IMR-90 (cell line): ENCODE data around the gene FOXO1. TPM values are rescaled to one million over a fixed set of nuclear protein-coding genes. Genes with fewer than 3 reads are reported as not detected.

Experiments used
- ATAC-seq: fragments of 200-7000 bp; cut with Tn5 transposase; 2 replicates; pipeline ENCODE4 v1.9.1; 2020; ENCODE audit warnings: low read depth, mild to moderate bottlenecking, moderate library complexity
- BruUV-seq: library from RNA; stranded (reverse); fragments of 400-500 nt; replicated peaks from 2 replicates; lab custom pipeline; 2021; lab: Mats Ljungman, UMichigan
- CTCF ChIA-PET: fragments of 300-600 bp; formaldehyde crosslinking; extraction: SDS; loops from one replicate; lab custom pipeline; 2021; ENCODE audit warnings: antibody characterized with exemption; lab: Yijun Ruan, JAX
- POLR2A ChIA-PET: fragments of 300-600 bp; sonication (Branson Sonifier 250); formaldehyde crosslinking; loops from one replicate; lab custom pipeline; 2022; ENCODE audit warnings: antibody characterized with exemption; ENCODE audit not compliant: unreplicated experiment; lab: Charles Lee
- DNase-seq: peaks from one replicate; pipeline ENCODE4 v3.0.0; 2013
- H2AFZ ChIP-seq: replicated peaks from 2 replicates; pipeline ENCODE3; 2013; ENCODE audit warnings: low read length, mild to moderate bottlenecking; ENCODE audit not compliant: poor library complexity
- H2AK5ac ChIP-seq: 2 replicates; pipeline ENCODE4 v1.6.1; 2013; ENCODE audit warnings: low read depth, low read length, inconsistent platforms
- H2AK9ac ChIP-seq: replicated peaks from 2 replicates; pipeline ENCODE3; 2013; ENCODE audit warnings: mild to moderate bottlenecking, low read depth, low read length, moderate library complexity; ENCODE audit not compliant: poor library complexity
- H2BK120ac ChIP-seq: 2 replicates; pipeline ENCODE4 v1.6.1; 2013; ENCODE audit warnings: low read depth, low read length, inconsistent platforms
- H2BK15ac ChIP-seq: 3 replicates; pipeline ENCODE4 v1.6.1; 2013; ENCODE audit warnings: low read depth, low read length, inconsistent platforms
- H2BK20ac ChIP-seq: 2 replicates; pipeline ENCODE4 v1.6.1; 2013; ENCODE audit warnings: low read depth, mild to moderate bottlenecking, inconsistent platforms, low read length, moderate library complexity
- H2BK5ac ChIP-seq: 2 replicates; pipeline ENCODE4 v1.6.1; 2013; ENCODE audit warnings: mild to moderate bottlenecking, low read depth, low read length, inconsistent platforms; ENCODE audit not compliant: poor library complexity, severe bottlenecking
- H3K14ac ChIP-seq: replicated peaks from 2 replicates; pipeline ENCODE4 v1.6.1; 2013; ENCODE audit warnings: low read depth, low read length, inconsistent platforms
- H3K18ac ChIP-seq: 2 replicates; pipeline ENCODE4 v1.6.1; 2013; ENCODE audit warnings: low read depth, low read length, control low read depth
- H3K23ac ChIP-seq: 2 replicates; pipeline ENCODE4 v1.6.1; 2013; ENCODE audit warnings: low read depth, low read length, inconsistent platforms
- H3K27ac ChIP-seq: 2 replicates; pipeline ENCODE4 v1.5.1; 2013; ENCODE audit warnings: mild to moderate bottlenecking, control low read depth, low read length; ENCODE audit not compliant: insufficient read depth
- H3K27me3 ChIP-seq: 2 replicates; pipeline ENCODE4 v1.6.1; 2013; ENCODE audit warnings: low read length; ENCODE audit not compliant: control insufficient read depth, insufficient read depth
- H3K36me3 ChIP-seq: 2 replicates; pipeline ENCODE4 v1.6.1; 2013; ENCODE audit warnings: low read length, mixed read lengths; ENCODE audit not compliant: control insufficient read depth, insufficient read depth
- H3K4ac ChIP-seq: 2 replicates; pipeline ENCODE4 v1.6.1; 2013; ENCODE audit warnings: low read depth, low read length, inconsistent platforms
- H3K4me1 ChIP-seq: 2 replicates; pipeline ENCODE4 v1.6.1; 2013; ENCODE audit warnings: low read length, mixed read lengths; ENCODE audit not compliant: control insufficient read depth, insufficient read depth
- H3K4me2 ChIP-seq: 2 replicates; pipeline ENCODE4 v1.6.1; 2013; ENCODE audit warnings: low read depth, mild to moderate bottlenecking, control low read depth, low read length, moderate library complexity
- H3K4me3 ChIP-seq: 2 replicates; pipeline ENCODE4 v1.5.1; 2013; ENCODE audit warnings: low read depth, mild to moderate bottlenecking, control low read depth, low read length, moderate library complexity; ENCODE audit not compliant: insufficient read depth
- H3K56ac ChIP-seq: 2 replicates; pipeline ENCODE4 v1.6.1; 2013; ENCODE audit warnings: low read length, inconsistent platforms; ENCODE audit not compliant: insufficient read depth; ENCODE audit errors: extremely low read depth
- H3K79me1 ChIP-seq, 2 experiments: 2 replicates each; pipeline ENCODE4 v1.6.1; 2013; ENCODE audit warnings: low read length in 2 of 2, inconsistent platforms in 1 of 2, low read depth in 1 of 2
- H3K9ac ChIP-seq: 2 replicates; pipeline ENCODE4 v1.6.1; 2013; ENCODE audit warnings: low read depth, low read length, control low read depth
- H3K9me1 ChIP-seq: 2 replicates; pipeline ENCODE4 v1.6.1; 2013; ENCODE audit warnings: low read length, inconsistent platforms; ENCODE audit not compliant: insufficient read depth
- H3K9me3 ChIP-seq: 2 replicates; pipeline ENCODE4 v1.6.1; 2013; ENCODE audit warnings: low read length; ENCODE audit not compliant: control insufficient read depth, insufficient read depth
- H4K20me1 ChIP-seq: 2 replicates; pipeline ENCODE4 v1.6.1; 2013; ENCODE audit warnings: low read length, inconsistent platforms; ENCODE audit not compliant: insufficient read depth
- H4K5ac ChIP-seq: 2 replicates; pipeline ENCODE4 v1.6.1; 2013; ENCODE audit warnings: mild to moderate bottlenecking, low read depth, low read length, control low read depth
- H4K8ac ChIP-seq, 2 experiments: 2 replicates each; pipeline ENCODE4 v1.6.1; 2013; ENCODE audit warnings: low read depth in 2 of 2, low read length in 2 of 2, control low read depth in 1 of 2, inconsistent platforms in 1 of 2
- H4K91ac ChIP-seq: 2 replicates; pipeline ENCODE4 v1.6.1; 2013; ENCODE audit warnings: low read depth, low read length, inconsistent platforms; ENCODE audit not compliant: insufficient read depth
- BHLHE40 ChIP-seq: fragments of 150-350 bp; IDR thresholded peaks from 2 replicates; pipeline ENCODE4 v1.6.1; 2016; ENCODE audit warnings: mild to moderate bottlenecking, low read depth, low read length
- CHD1 ChIP-seq: IDR thresholded peaks from 2 replicates; pipeline ENCODE4 v1.6.1; 2012; ENCODE audit warnings: low read depth, low read length, improper control_type of control experiment
- CTCF ChIP-seq: conservative IDR thresholded peaks from 2 replicates; pipeline ENCODE4 v1.5.1; 2012; ENCODE audit warnings: mild to moderate bottlenecking, low read depth, low read length, improper control_type of control experiment
- ELK1 ChIP-seq: fragments of 150-350 bp; IDR thresholded peaks from 2 replicates; pipeline ENCODE4 v1.6.1; 2016; ENCODE audit warnings: low read depth, mild to moderate bottlenecking, low read length, moderate library complexity, borderline replicate concordance
- FOS ChIP-seq: fragments of 150-350 bp; IDR thresholded peaks from 2 replicates; pipeline ENCODE4 v1.6.1; 2016; ENCODE audit warnings: low read depth, low read length
- MAFK ChIP-seq: IDR thresholded peaks from 2 replicates; pipeline ENCODE4 v1.6.1; 2012; ENCODE audit warnings: low read depth, low read length, improper control_type of control experiment
- MAZ ChIP-seq: IDR thresholded peaks from 2 replicates; pipeline ENCODE4 v1.6.1; 2012; ENCODE audit warnings: low read depth, mild to moderate bottlenecking, low read length, improper control_type of control experiment, moderate library complexity, borderline replicate concordance
- MXI1 ChIP-seq: IDR thresholded peaks from 2 replicates; pipeline ENCODE4 v1.6.1; 2012; ENCODE audit warnings: low read depth, mild to moderate bottlenecking, low read length, moderate library complexity, borderline replicate concordance
- NFE2L2 ChIP-seq: fragments of 150-350 bp; IDR thresholded peaks from 2 replicates; pipeline ENCODE4 v1.6.1; 2016; ENCODE audit warnings: low read depth, mild to moderate bottlenecking, low read length
- POLR2A ChIP-seq: IDR thresholded peaks from 2 replicates; pipeline ENCODE4 v1.6.1; 2012; ENCODE audit warnings: mild to moderate bottlenecking, low read depth, low read length
- RAD21 ChIP-seq: IDR thresholded peaks from 2 replicates; pipeline ENCODE4 v1.6.1; 2012; ENCODE audit warnings: low read length, improper control_type of control experiment
- RCOR1 ChIP-seq: IDR thresholded peaks from 2 replicates; pipeline ENCODE4 v1.6.1; 2012; ENCODE audit warnings: mild to moderate bottlenecking, low read length, improper control_type of control experiment; ENCODE audit not compliant: insufficient replicate concordance
- RFX5 ChIP-seq: IDR thresholded peaks from 2 replicates; pipeline ENCODE4 v1.8.0; 2012; ENCODE audit warnings: low read depth, mild to moderate bottlenecking, low read length, moderate library complexity
- SMC3 ChIP-seq: fragments of 150-350 bp; IDR thresholded peaks from 2 replicates; pipeline ENCODE4 v1.6.1; 2016; ENCODE audit warnings: low read depth, mild to moderate bottlenecking, antibody characterized with exemption, low read length, moderate library complexity
- WGBS, 2 experiments: methylation state at CpG; one replicate each; pipeline versions ENCODE4 v1.1.5 to v1.1.7; 2013; ENCODE audit warnings: missing lambda C conversion rate in 2 of 2; ENCODE audit not compliant: insufficient read length in 1 of 2; ENCODE audit errors: extremely low coverage in 2 of 2; 5-methylcytosine and 5-hydroxymethylcytosine counted together
- dilution Hi-C: fragments of 300-500 bp; cut with HindIII; formaldehyde crosslinking; loops from one replicate; pipeline ENCODE4 v1.14.3; 2018; ENCODE audit warnings: low sequenced_read_pairs; ENCODE audit not compliant: unreplicated experiment
- in situ Hi-C: fragments of 300-500 bp; cut with MboI; formaldehyde crosslinking; loops from 3 replicates; pipeline ENCODE4 v1.14.3; 2019; ENCODE audit warnings: low sequenced_read_pairs, inconsistent platforms, mixed read lengths
- intact Hi-C: fragments of 100-400 bp; cut with micrococcal nuclease; formaldehyde crosslinking; loops from 2 replicates; pipeline ENCODE4 v1.10.0; 2022
- polyA plus RNA-seq, 3 experiments: library from polyadenylated mRNA; depleted of rRNA; stranded (reverse); fragments of >200 nt; gene quantifications; 2 replicates each; pipeline ENCODE4 v1.2.3, GENCODE V29; 2012; ENCODE audit warnings: low replicate concordance in 1 of 3
- total RNA-seq: library from RNA; depleted of rRNA; stranded (reverse); fragments of >200 nt; gene quantifications from 2 replicates; pipeline ENCODE4 v1.2.3, GENCODE V29; 2012
- TF ChIP-seq, protein P1 (sequence below): fragments of 150-350 bp; IDR thresholded peaks from 2 replicates; pipeline ENCODE4 v1.6.1; 2017; ENCODE audit warnings: mild to moderate bottlenecking, antibody characterized with exemption, low read length, low read depth

The FOXO1 gene
- total and polyA plus RNA-seq, 2 of the 4 experiments (the other 2 are of a cell fraction) = 0.12 to 0.18 TPM

DNA sequence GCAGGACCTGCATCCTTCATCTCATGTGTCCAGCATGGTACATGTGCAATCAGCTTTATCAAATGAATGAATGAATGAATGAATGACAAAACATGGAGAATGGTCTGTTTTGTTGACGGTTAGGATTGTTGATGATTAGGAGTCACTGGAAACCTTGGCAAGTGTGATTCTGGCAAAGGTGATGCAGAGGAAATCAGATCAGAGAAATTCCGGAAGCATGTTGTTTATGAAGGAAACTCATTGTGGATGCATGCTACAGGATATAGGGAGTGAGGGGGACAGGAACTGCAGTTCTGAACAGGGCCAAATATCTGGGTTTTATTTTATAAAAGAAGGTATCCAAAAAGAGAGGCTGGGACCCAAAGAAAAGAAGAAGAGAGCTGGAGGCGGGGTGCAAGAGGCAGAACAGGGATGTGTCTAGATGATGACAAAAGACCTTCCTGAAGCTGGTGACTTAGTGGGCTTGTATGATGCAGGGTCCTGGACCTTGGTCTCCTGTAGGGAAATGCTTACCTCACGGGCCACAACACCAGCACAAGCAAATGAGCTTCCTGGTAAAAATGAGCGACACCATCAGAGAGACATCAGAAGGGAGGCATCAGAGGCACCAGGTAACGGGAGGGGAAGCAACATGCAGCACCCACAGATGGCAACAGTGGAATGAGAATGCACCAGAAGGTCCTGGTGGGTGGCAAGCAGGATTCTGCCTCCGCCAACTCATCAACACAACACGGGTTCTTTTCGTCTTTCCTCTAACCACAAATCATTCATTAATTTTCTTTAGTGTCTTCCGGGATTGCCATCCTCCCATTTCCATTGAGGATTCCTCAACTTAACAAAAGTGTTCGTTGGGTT is 159.6 kb downstream of the FOXO1 start:
- ChIA-PET CTCF (no interaction called here), POLR2A (no interaction called here)
- no peaks in the 10 kb centered on the region for H3K36me3 ChIP-seq
- no peak overlapping the region for H3K4me2 ChIP-seq
- H2BK5ac ChIP-seq = no peak overlapping the region
- in situ Hi-C loops (no loop called here), dilution Hi-C loops (no loop called here), intact Hi-C loops (no loop called here)
- no peak overlapping the region for H4K5ac ChIP-seq
- no peak overlapping the region for H2AFZ ChIP-seq
- H3K9ac ChIP-seq = no peak overlapping the region
- no peaks in the 10 kb centered on the region for H3K9me3 ChIP-seq
- no peak overlapping the region for H2AK5ac ChIP-seq
- 68% methylated on average over 4 of the region's 11 CpGs; no CpG with 5 or more reads in 1 of the 2 experiments for WGBS, 2 experiments
- H2AK9ac ChIP-seq = no peak overlapping the region
- DNase-seq (no peak), ATAC-seq (no peak)
- no peak overlapping the region for H2BK15ac ChIP-seq
- H3K18ac ChIP-seq = no peak overlapping the region
- no peaks in the 10 kb centered on the region for H3K79me1 ChIP-seq
- H3K14ac ChIP-seq = no peak overlapping the region
- H3K27me3 ChIP-seq = no peaks in the 10 kb centered on the region
- no peak overlapping the region for H2BK120ac ChIP-seq
- H3K27ac ChIP-seq = no peak overlapping the region
- H3K56ac ChIP-seq = no peak overlapping the region
- no peak overlapping the region for H3K23ac ChIP-seq
- TF ChIP-seq BHLHE40 = no peak
- TF ChIP-seq SMC3 = no peak
- no peak for TF ChIP-seq CHD1
- TF ChIP-seq ELK1 = no peak
- no peak for TF ChIP-seq FOS
- TF ChIP-seq NFE2L2 = no peak
- TF ChIP-seq, protein P1, sequence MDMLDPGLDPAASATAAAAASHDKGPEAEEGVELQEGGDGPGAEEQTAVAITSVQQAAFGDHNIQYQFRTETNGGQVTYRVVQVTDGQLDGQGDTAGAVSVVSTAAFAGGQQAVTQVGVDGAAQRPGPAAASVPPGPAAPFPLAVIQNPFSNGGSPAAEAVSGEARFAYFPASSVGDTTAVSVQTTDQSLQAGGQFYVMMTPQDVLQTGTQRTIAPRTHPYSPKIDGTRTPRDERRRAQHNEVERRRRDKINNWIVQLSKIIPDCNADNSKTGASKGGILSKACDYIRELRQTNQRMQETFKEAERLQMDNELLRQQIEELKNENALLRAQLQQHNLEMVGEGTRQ = no peak
- TF ChIP-seq MAFK = no peak
- TF ChIP-seq CTCF = no peak
- TF ChIP-seq MXI1 = no peak
- no peak for TF ChIP-seq MAZ
- no peak for TF ChIP-seq RAD21
- TF ChIP-seq RCOR1 = no peak
- no peak for TF ChIP-seq RFX5
- TF ChIP-seq POLR2A = no peak
- no peaks in the 10 kb centered on the region for H3K4me1 ChIP-seq
- no peak overlapping the region for H2BK20ac ChIP-seq
- H4K20me1 ChIP-seq = no peaks in the 10 kb centered on the region
- H4K91ac ChIP-seq = no peak overlapping the region
- no peak overlapping the region for H3K4ac ChIP-seq
- H4K8ac ChIP-seq = no peak overlapping the region
- no peaks in the 10 kb centered on the region for H3K9me1 ChIP-seq
- no TSS peak for BruUV-seq
- no peak overlapping the region for H3K4me3 ChIP-seq
